GM03348 (cell line): ENCODE measurements around the gene MYO10.
A peak's percentile ranks its signal among the peaks of the same experiment; 100 is the strongest.

Experiments used
- DNase-seq: peaks from one replicate; pipeline ENCODE4 v3.0.0; 2012; ENCODE audit warnings: low spot score

MYO10 gene

DNA sequence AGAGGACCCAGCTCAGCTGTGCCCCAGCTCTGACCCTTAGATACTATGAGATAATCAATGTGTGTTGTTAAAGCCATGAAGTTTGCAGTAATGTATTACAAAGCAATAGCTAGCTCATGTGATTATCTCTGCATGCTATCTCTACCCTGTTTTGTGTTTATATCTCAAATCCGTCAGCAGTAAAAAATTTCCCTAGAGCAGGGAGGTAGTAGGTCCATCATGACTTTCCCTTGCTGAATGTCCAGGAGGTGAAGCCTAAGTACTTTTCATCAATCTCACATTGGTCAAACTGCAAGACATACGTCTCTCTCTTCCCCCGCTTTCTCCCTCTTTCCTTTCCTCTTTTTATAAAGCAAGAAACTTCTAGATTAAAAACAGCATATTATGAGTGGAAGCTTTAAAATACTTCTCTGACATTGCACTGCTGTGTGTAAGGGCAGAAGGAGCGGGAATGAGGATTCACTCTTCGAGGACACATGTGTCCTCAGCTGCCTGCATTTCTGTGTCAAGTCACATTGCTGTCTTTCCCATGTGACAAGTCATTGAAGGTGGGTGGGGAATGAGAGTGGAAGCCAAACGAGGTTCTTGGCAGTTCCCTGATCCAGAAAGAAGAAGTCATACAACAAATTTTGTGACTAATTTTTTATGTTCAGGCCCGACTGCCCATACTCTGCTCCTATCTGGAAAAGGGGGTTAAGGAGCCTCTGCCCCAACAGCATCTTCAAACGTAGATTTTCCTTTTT lies 226.2 kb downstream of the MYO10 start:
- no peak for DNase-seq

DNA sequence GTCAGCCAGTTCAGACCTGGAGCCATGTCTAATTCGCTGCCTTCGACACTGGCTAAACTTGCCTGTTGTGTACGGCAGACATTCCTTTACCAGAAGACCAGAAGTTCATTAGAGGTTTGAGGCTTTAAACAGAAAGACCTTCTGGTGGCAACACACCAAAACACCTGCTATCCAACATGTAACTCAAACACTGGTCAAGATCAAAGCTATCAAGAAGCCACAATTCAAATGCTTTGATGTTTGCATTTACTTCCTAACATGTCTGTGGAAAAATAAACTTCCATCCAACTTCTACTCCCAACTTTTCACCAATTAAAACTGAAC lies 228.3 kb downstream of the MYO10 start:
- no peak for DNase-seq

DNA sequence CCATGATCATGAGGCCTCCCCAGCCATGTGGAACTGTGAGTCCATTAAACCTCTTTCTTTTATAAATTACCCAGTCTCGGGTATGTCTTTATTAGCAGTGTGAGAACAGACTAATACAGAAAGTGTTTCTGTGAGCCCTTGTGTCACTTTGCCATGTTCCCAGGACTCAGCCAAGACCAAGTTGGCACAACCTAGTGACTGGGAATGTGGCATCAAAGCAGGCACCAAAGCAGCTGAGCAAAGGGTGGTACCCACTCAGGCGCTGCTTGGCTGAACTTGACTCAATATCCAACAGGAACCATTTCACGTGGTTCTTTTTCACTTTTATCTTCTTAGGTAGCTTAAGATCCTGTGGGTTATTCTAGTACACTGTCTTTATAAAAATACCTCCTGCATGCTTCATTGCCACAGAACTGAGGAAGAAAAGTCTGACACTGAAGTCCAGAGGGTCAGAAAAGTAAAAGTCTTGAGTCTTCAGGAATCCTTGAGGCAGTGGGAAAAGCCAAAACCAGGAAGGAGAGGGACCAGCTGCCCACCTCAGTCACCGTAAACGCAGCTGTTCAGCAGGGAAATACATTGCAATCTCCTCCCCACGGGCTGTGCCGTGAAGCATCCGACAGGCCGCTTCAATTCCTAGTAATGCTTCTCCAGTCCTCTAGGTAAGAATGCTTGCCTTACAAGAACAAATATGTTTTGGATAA lies 228.8 kb downstream of the MYO10 start:
- DNase-seq: no peak

DNA sequence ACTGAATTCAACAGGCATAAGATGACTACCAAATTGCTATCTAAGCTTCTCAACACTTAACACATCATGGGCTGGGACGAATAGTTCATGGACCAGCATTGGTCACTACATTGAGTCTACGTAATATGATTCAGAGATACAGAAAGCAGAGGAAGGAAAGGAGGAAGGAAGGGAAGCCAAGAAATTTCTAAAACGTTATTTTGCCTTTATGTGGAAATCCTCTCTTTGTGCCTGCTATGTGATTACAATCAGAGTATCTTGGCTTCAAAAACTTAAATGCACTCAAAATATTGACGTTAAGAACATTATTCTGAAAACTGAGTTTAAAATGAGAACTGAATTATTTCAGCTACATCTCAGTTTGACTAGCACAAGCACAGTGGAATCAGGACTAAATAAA lies 231.1 kb downstream of the MYO10 start:
- DNase-seq: no peak

DNA sequence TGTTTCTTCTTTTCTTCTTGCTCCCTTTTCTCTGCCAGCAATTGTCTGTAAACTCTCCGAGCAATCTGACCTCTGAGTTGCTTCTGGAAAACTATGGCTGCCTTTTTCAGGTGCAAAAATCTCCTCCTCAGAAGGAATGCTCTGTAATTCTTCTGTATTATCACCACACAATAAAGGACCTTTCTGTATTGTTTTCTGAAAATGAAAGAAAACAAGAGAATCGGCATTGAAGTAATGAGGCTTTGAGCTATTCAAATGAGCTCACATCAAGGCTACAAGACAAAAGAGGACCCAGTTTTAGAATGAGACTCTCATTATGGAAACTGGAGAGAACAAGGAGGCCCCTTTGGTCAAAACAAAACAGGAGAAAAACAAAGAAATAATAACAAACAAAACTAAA lies 233.1 kb downstream of the MYO10 start:
- no peak for DNase-seq

DNA sequence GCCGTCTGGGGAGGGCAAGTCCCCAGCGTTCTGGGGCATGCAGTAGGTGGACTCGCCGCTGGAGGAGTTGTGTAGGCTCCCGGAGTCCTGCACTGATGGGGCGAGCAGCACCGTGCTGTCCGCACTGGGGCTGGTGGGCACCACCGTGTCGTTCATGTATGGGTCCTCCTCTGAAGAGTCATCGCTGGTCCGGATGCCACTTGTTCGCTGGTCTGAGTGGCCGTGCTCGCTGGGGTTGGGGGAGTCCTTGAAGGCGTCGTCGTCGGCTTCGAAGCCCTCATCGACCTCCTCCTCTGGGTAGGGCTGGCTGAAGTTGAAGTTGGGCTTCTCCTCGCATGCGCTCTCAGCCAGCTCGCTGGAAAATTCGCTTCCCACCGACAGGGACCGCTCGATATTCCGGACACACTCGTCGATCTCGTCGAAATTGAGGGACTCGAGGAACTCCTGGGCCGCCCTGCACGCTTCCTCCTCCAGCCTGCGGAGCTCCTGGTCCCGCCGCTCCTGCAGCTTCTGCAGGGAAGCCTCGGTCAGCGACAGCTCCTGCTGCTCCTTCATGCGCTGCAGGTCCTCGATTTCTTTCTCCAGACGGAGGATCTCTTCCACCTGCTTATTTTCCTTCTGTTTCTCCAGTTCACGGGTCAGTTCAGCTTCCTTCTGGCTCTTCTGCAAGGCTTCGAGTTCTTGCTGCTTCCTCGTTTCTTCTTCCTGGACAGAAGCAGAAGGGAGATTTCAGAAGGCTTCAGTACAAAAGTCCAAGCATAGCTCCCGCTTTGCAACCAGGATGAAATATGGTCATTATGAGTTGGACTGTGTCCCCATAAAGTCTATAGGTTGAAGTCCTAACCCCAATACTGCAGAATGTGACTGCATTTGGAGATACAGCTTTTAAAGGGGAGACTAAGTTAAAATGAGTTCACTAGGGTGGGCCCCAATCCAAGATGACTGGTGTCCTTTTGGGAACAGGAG lies 234.7 kb downstream of the MYO10 start:
- DNase-seq: no peak

DNA sequence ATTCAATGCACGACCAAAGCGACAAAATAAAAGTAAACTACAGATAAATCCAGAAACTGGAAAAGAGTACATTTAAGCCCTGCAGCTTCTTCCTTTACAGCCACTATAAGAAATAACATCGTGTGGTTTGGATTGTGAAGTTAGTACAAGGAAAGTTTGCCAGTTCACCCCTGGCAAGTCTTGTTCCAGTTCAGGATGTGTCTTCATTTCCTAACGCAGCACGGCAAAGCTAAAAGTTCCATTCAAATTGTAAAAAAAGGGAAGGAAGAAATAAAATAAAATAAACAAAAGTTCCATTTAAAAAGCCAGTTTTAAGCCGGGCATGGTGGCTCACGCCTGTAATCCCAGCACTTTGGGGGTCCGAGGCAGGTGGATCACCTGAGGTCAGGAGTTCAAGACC lies 236.0 kb downstream of the MYO10 start:
- no peak for DNase-seq

DNA sequence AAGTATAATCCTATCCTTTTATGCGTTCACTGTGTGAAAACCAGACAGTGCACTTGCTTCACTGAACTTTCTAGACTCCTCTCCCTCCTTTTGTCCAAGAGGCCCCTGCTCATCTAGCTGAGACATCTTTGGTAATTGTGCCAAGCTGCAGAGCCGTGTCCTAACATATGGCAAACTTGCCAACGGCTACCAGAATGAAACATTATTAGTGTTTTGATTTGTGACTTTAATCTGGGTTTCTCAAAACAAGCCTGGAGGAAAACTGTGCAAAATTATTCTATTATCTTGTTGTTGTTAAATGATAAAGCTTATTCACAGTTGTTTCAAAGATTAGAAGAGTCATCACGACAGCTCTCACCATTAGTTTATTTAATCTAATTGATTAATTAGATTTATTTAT lies 240.3 kb downstream of the MYO10 start:
- no peak for DNase-seq

DNA sequence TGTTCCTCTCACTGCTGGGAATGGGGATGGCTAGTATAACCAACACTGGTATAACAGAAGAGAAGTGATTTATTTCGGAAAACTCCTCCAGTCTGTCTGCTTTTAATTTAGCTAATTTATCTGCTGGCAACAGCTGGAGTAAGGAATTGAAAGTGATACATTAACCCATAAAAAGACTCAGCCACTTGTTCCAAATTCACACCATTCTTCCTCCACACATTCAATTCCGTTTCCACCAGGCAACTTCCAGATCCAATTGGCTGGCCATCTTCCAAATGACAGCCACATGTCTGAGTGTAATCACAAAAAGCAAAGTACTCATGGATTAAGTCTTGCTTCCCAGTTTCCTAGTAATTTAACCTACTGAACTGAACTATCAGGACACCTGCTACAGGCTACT lies 242.2 kb downstream of the MYO10 start:
- peak; percentile 27 for DNase-seq

DNA sequence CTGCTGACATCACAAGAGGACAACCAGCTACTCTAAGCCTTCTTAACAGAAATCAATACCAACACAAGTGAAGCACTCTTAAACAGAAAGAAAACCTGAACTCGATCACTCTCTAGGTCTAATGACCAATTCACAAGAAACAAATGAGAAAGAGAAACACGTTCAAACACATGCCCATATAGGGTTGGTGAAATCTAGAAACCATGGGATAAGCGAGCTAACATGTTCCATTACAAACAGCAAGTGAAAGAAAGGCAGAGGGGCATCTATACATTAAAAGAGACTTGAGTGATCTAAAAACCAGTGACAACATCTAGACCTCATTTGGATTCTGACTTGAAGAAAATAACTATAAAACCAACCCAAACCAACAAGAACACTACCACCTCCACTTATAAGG lies 244.4 kb downstream of the MYO10 start:
- no peak for DNase-seq

DNA sequence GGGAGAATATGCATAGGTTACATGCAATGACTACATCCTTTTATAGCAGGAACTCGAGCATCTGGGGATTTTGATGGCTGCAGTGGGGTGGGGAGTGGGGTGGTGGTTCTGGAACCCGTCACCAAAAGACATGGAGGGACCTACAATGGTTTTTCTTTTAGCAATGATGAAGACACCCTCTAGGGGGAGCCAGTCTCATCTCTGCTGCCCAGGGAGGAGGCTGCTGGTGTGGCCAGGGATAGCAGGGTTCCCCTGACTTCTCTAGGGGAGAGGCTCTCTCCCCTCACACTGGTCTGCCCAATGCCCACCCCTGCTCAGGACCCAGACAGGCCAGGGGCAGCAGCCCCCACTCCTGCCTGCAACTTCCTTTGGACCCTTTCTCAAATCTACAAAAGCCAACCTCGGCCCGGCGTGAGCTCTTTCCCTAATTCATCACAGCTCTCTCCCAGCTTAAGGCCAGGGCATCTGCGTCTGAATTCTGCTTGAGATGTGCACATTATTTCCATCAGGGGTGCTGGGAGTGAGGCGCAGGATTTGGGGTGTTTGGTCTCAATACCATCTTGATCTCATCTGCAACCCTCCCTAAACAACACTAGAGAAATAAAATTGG lies 245.7 kb downstream of the MYO10 start:
- DNase-seq: peak; percentile 89

DNA sequence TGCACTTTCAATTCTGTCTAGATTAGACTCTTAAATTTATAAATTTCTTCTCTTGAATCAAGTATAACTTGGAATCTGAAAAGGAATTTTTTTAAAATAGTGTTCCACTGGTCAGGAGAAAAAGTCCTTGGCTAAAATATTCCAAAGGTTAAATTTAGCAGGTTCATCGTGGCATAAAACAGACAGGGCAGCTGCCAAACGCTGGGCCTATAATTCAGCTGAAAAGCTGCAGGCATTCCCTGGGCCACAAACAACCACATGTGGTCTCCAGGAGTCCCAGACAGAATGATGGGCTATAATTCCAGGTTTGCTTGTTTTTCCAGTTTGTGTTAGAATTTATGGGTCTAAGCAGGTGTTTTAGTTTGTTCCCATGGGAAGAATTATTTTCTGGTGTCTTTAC lies 248.2 kb downstream of the MYO10 start:
- no peak for DNase-seq

DNA sequence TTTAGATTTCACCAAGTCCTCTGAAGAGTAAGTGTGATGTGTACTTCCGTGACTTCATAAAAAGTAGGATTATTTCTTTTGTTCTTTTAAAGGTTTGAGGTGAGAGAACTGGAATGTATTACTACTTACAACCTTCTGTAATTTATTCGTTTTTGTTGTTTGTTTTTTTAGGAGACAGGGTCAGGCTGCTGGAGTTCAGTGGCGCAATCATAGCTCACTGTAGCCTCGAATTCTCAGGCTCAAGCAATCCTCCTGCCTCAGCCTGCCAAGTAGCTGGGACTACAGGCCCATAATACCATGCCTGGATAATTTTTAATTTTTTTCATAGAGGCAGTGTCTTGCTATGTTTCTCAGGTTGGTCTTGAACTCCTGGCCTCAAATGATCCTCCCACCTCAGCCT lies 251.0 kb downstream of the MYO10 start:
- no peak for DNase-seq

DNA sequence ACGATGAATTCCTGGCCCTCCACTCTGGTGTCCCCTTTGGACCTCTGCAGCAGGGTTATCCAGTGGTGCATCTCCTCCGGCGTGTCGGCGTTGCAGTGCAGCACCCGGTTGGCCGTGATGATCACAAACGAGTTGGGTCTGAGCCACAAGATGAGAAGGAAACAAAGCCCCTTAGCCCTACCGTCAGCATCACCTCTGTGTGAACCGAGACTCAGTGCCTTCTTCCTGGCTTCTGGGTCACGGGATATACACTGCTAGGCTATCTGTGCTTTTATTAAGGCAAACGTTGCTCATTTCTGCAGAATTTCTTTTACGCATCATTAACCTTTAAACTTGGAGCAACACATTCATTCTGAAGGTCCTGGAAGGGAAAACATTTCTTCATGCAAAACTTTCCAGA lies 254.2 kb downstream of the MYO10 start:
- DNase-seq: no peak

DNA sequence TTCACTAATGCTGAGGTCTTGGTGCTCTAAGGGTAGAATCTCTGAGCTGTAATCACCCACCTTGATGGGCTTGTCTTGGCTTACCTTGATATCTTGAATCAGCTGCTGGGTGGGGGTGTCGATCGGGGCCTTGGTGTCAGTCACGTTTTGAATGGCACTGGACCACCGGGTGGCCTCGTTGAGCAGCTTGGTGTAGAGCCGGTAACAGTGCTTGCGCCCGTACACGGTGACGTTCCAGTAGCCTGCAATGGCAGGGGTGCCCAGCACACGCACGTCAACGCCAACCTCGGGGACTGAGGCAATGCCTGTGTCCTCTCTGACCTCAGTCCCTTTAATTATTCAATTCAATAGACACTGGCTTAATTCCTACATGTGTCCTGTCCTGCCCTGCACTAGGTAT lies 256.2 kb downstream of the MYO10 start:
- DNase-seq: no peak

DNA sequence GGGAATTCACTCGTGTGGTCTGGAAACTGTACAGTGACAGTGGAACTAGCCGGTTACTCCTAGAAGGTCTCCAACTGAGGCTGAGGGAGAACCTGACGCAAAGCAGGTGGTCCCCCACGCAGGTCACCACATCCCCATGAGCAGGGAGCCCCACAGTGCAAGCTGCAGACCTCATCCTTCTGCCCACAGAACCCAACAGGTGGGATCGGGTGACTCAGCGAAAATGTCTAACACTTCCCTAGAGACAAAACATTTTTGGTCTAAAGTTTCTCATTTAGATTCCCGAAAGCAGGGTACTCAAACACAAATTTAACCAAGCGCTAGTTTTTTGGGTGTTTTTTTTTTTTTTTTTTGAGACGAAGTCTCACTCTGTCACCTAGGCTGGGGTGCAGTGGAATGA lies 256.9 kb downstream of the MYO10 start:
- no peak for DNase-seq

DNA sequence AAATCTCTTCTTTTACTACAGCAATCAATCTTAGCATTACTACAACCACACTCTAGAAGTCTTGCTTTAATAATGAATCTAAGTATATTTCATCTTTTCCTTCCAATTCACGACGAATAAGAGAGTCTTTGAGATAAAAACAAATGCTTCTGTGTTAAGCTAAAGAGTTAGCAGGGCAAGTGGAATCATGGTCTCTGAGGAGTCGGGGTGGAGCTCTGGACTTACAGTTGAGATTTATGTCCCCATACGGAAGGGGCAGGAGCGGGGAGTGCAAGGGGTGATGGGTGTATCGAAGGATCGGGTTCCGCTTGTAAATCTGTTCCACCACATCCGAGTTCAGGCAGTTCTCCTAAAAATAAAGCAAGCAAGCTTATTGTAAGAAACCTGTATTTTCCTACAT lies 260.3 kb downstream of the MYO10 start:
- DNase-seq: no peak

DNA sequence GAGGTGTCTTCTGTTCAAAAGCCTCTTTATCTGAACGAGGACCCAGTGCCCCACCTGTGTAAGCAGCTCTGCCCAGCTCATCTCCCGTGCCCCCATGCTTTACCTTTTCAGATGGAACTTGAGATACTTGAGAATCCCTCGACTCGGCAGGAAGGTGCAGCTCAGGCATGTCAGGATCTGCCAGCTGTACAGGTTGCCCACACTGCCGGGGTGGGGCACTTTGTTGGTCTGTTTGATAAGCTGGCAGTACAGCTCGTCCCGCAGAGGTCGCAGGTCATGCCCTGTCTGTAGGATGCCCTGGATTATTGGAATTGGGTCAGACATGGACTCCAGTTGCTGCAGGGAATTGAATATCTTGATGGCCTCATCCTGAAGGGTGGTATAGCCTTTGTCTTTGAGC lies 261.3 kb downstream of the MYO10 start:
- no peak for DNase-seq

DNA sequence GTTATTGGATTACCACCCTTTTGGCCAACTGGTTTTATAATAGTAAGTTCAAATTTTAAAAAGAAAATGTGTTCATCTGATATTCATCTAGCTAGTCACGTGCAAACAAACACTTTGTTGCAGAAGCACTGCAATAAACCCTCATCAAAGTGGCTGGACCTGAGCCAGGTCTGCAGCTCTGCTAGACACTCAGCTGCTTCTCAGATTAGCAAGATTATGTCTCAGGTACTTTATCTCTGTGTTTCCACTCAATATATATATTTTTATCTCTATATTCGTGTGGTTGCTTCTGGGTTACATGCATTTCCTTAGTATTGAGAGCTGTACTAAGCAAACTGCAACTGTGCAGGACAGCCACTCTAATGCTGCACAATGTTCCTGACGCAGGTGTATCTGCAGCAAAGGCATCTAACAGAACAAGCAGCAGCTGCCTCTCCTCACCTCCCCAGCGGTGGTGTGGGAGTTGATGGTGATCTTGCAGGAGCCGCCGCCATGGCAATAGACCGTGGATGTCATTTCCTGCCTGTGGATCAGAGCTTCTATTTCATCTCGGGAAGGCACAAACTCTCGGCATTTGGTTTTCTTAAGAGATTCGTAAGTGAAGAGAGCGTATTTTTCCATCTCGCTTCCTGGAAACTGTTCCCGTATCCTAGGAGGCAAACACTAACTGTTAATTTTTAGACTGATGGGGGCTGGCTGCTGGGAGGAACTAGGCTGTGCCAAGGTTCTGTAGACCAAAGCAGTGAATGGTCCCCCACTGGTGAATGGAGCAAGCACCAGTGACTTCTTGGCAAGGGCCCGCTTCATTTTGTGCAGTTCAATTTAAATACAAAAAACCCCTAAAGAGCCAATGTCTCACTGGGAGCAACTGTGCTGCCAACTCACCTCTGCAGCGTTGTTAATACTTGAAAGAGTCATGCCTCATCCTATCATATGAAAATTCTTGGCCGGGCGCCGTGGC lies 262.6 kb downstream of the MYO10 start:
- no peak for DNase-seq

DNA sequence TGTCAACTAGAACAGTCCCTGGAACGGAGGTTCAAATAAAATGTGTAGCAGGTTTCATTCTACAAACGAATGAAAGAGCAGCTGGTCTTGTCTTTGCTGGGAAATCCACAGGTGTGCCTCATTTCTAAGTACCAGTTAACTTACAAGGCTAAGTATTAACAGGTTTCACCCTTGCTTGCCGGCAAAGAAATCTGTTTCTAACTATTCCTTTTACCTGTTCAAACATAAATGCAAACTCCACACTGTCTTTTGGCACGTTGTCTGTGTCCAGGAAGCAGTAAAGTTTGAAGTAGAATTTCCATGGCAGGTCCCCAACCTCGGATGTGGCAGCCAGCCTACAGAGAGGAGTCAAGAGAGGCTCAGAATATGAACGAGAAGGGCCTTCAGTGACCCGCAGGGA lies 264.9 kb downstream of the MYO10 start:
- no peak for DNase-seq

DNA sequence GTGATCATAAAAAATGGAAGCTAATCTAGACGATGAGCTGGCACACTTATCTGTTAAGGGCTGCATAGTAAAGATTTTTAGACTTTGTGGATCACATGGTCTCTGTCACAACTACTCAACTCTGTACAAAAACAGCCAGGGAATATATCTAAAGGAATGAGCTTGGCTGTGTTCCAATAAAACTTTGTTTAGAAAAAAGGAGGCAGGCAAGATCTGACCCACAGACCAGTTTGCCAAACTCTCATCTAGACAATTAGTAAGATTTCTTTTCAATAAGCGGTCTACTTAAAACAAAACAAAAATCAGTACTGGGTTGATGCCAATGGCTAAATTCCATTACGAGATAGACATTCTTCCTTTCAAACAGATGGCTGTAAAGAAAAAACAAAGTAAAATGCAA lies 266.3 kb downstream of the MYO10 start:
- no peak for DNase-seq
